SJSA1 (cell line): Measurements from ENCODE around the gene PHKG2. TPM values are rescaled to one million over a fixed set of nuclear protein-coding genes. Genes with fewer than 3 reads are reported as not detected.
"Not testable (repeated sequence)": the region's sequence is repeated elsewhere in the genome, so short reads cannot be mapped to it uniquely, and the experiment has no call there.

Experiments
- DNase-seq, 2 experiments: peaks; one replicate each; pipeline ENCODE4 v3.0.0-alpha.2; 2015 to 2020; ENCODE audit warnings: low spot score in 2 of 2, low read depth in 1 of 2
- H3K27ac ChIP-seq: fragments of 250-450 bp; sonication (Bioruptor Pico); 2 replicates; pipeline ENCODE4 v1.5.1; 2020; ENCODE audit warnings: mild to moderate bottlenecking, moderate library complexity
- H3K27me3 ChIP-seq: fragments of 250-450 bp; sonication (Bioruptor Pico); replicated peaks from 2 replicates; pipeline ENCODE4 v1.5.1; 2020; ENCODE audit warnings: mild to moderate bottlenecking, moderate library complexity
- H3K36me3 ChIP-seq: fragments of 250-450 bp; sonication (Bioruptor Pico); 2 replicates; pipeline ENCODE4 v1.5.1; 2020; ENCODE audit warnings: mild to moderate bottlenecking
- H3K4me1 ChIP-seq: fragments of 250-450 bp; sonication (Bioruptor Pico); replicated peaks from 2 replicates; pipeline ENCODE4 v1.6.1; 2021; ENCODE audit warnings: mild to moderate bottlenecking
- H3K4me3 ChIP-seq: fragments of 250-450 bp; sonication (Bioruptor Pico); 2 replicates; pipeline ENCODE4 v1.5.1; 2020; ENCODE audit warnings: mild to moderate bottlenecking
- H3K9me3 ChIP-seq: fragments of 250-450 bp; sonication (Bioruptor Pico); replicated peaks from 2 replicates; pipeline ENCODE4 v1.5.1; 2020; ENCODE audit warnings: mild to moderate bottlenecking
- total RNA-seq: library from RNA; depleted of rRNA; stranded (reverse); fragments of >200 nt; shearing (Covaris generic); gene quantifications from 2 replicates; pipeline ENCODE4 v1.2.3, GENCODE V29; 2014; rRNA removed

Gene PHKG2, protein sequence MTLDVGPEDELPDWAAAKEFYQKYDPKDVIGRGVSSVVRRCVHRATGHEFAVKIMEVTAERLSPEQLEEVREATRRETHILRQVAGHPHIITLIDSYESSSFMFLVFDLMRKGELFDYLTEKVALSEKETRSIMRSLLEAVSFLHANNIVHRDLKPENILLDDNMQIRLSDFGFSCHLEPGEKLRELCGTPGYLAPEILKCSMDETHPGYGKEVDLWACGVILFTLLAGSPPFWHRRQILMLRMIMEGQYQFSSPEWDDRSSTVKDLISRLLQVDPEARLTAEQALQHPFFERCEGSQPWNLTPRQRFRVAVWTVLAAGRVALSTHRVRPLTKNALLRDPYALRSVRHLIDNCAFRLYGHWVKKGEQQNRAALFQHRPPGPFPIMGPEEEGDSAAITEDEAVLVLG
- total RNA-seq, result 35.3 and 39.0 TPM in 2 replicates

- Histone ChIP-seq H3K9me3 (no peaks in the 10 kb centered on the region), H3K4me1 (peaks cover 10% of the 10 kb centered on the region), H3K36me3 (peaks cover 51% of the 10 kb centered on the region), H3K4me3 (peak within 1 kb of the TSS; percentile 64), H3K27me3 (no peaks in the 10 kb centered on the region), H3K27ac (peak within 1 kb of the TSS; percentile 50)
- DNase-seq, result peak; percentile 95 to 99
Measured at GRCh38 chr16:30747799-30748633, at the start of gene PHKG2. PHKG2 (plus strand) TSS chr16:30748425; CDS start chr16:30748821, 396 bp downstream.

DNA sequence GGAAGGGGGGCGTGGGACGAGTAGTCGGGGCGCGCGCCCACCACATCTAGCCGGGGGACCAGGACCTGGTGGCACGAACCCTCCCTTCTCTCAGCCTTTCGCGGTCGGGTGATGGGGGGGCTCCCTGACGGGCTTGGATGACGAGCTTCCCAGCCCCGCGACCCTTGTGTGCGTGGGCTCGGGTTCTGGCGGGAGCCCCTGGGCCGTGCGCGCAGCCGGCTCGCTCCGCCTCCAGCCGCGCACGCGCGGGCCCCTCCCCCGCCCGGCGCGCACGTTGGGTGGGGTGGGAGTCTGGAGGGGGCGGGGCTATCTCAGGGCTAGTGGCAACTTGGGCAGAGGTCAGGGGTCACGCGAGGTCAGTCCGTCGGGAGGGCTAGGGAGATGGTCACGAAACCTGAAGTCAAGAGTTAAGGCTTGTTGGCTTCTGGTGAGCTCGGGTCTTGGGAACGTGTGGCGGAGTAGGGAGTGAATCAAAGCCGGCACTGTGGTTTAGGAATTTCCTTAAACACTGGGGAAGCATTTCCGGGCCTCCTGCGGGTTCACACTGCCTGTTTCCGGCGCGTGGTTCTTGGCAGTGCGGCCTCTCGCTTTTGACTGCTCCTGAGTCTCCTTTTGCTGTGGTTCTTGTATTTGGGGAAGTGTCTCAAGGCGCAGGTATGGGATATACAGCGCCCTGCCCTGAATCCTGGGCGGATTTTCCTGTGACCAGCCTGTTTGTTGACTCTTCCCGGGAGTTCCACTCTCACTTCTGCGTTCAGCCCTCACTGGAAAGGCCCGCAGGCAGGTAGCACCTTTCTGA lies 49.2 kb upstream of the PHKG2 start, which contains the start of gene SRCAP:
SRCAP (plus strand) TSS at position 356 of the 799 bp plus-strand sequence. CDS start 1,654 bp downstream, outside the sequence.
- peak; percentile 81 to 93 for DNase-seq
- H3K9me3 ChIP-seq, result no peaks in the 10 kb centered on the region
- H3K36me3 ChIP-seq, result peaks cover 52% of the 10 kb centered on the region
- peaks cover 13% of the 10 kb centered on the region for H3K4me1 ChIP-seq
- peak within 1 kb of the TSS; percentile 80 for H3K4me3 ChIP-seq
- H3K27ac ChIP-seq, result peak within 1 kb of the TSS; percentile 99
- no peaks in the 10 kb centered on the region for H3K27me3 ChIP-seq

GRCh38 chr16:30699615-30700099 lies 48.6 kb upstream of the PHKG2 start:
- no peak for DNase-seq
- Histone ChIP-seq H3K4me3 (peak overlapping the region; percentile 80), H3K9me3 (no peaks in the 10 kb centered on the region), H3K36me3 (peaks cover 58% of the 10 kb centered on the region), H3K27me3 (no peaks in the 10 kb centered on the region), H3K27ac (peak overlapping the region; percentile 99; the same call in 1 of the 2 replicates), H3K4me1 (peaks cover 13% of the 10 kb centered on the region)

DNA sequence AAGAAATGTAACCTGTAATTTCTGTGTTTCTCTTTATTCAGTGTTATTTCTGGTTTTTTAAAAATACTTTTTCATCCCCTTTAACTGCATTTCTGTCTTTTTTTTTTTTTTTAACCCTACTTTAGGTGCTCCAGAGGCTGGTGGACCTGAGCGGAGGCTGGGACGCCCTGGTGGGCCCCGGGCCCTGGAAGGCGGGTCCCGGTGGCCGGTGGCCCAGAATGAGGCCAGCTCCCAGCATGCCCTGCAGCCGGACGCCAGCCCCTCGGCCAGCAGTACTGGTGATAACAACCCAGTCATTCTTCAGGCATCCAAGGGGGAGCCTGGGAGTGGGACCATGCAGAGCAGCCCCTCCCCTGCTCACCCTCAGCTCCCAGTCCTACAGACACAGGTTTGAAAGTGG lies 47.7 kb upstream of the PHKG2 start:
- H3K36me3 ChIP-seq, result peaks cover 66% of the 10 kb centered on the region
- no peaks in the 10 kb centered on the region for H3K27me3 ChIP-seq
- DNase-seq, result no peak
- H3K27ac ChIP-seq, result no peak overlapping the region
- H3K9me3 ChIP-seq, result no peaks in the 10 kb centered on the region
- H3K4me3 ChIP-seq, result no peak overlapping the region
- peaks cover 13% of the 10 kb centered on the region for H3K4me1 ChIP-seq

DNA sequence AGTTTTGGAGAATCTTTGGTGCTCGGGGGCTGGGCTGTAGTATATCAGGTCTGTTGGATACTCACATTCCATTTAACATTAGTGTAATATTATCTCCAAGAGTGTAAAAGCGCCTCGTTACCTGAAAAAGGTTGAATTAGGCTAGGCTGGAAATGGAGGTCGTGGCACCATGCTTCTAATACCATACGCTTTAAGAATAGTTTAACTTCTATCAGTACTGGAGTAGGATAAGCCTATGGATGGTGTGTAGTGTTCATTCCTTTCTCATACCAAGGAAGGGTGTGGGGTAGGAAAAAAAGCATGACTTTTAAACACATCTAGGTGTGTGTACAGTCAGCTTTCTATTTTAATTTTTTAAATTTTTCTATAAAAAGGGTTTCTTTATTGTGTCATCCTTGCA lies 47.3 kb upstream of the PHKG2 start:
- Histone ChIP-seq H3K27me3 (no peaks in the 10 kb centered on the region), H3K4me1 (peaks cover 13% of the 10 kb centered on the region), H3K36me3 (peaks cover 71% of the 10 kb centered on the region), H3K9me3 (no peaks in the 10 kb centered on the region), H3K27ac (no peak overlapping the region), H3K4me3 (no peak overlapping the region)
- no peak for DNase-seq

DNA sequence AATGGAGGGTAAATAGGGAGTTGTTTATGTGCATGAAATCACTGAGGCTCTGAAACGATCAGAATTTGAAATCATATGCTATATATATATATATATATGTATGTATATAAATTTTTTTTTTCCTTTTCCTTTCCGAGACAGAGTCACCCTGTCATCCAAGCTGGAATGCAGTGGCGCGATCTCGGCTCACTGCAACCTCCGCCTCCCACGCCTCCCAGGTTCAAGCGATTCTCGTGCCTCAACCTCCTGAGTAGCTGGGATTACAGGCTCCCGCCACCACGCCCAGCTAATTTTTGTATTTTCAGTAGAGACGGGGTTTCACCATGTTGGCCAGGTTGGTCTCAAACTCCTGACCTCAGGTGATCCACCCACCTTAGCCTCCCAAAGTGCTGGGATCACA lies 45.2 kb upstream of the PHKG2 start:
- H3K4me1 ChIP-seq, H3K27ac ChIP-seq, H3K27me3 ChIP-seq, H3K4me3 ChIP-seq, H3K9me3 ChIP-seq, DNase-seq: not testable (repeated sequence)
- H3K36me3 ChIP-seq, result peaks cover 91% of the 10 kb centered on the region

- peaks cover 93% of the 10 kb centered on the region for H3K36me3 ChIP-seq
- no peak overlapping the region for H3K4me3 ChIP-seq
- H3K27ac ChIP-seq, result no peak overlapping the region
- no peaks in the 10 kb centered on the region for H3K9me3 ChIP-seq
- peaks cover 8% of the 10 kb centered on the region for H3K4me1 ChIP-seq
- no peak for DNase-seq
- no peaks in the 10 kb centered on the region for H3K27me3 ChIP-seq
Measured at GRCh38 chr16:30703971-30704370, 44.3 kb upstream of the PHKG2 start.

DNA sequence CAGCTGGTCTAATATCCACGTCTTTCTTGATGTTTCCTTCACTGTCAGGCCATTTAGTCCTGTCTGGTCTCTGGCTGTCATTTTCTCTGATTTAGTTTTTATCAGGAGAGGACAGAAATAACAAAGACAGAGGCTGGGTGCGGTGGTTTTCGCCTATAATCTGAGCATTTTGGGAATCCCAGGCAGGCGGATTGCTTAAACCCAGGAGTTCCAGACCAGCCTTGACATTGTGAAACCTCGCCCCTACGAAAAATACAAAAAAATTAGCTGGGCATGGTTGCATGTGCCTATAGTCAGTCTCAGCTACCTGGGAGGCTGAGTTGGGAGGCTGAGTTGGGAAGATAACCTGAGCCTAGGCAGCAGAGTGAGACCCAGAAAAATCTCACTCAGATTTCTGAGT lies 42.2 kb upstream of the PHKG2 start:
- no peaks in the 10 kb centered on the region for H3K4me1 ChIP-seq
- DNase-seq, result no peak
- H3K27ac ChIP-seq, result no peak overlapping the region
- no peaks in the 10 kb centered on the region for H3K27me3 ChIP-seq
- no peak overlapping the region for H3K4me3 ChIP-seq
- H3K9me3 ChIP-seq, result no peaks in the 10 kb centered on the region
- H3K36me3 ChIP-seq, result peaks cover 95% of the 10 kb centered on the region

DNA sequence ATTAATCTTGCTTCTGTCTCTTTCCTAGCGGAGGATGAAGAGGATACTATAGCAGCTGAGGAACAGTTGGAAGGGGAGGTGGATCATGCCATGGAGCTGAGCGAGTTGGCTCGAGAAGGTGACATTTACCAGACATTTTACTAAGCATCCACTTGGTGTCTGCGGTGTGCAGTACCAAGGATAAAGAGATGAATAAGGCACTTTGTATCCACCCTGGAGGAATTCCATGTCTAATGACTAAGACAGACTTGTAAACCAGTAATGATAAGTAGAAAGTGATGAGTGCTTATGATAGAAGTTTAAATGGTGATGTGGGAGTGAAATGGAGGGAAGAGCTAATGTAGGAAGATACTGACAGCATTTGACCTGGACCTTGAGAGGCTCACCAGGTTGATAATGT lies 37.3 kb upstream of the PHKG2 start:
- Histone ChIP-seq H3K4me1 (no peaks in the 10 kb centered on the region), H3K4me3 (no peak overlapping the region), H3K27me3 (no peaks in the 10 kb centered on the region), H3K27ac (no peak overlapping the region), H3K9me3 (no peaks in the 10 kb centered on the region), H3K36me3 (peaks cover 100% of the 10 kb centered on the region)
- no peak for DNase-seq

GRCh38 chr16:30711712-30712111 lies 36.5 kb upstream of the PHKG2 start:
- H3K9me3 ChIP-seq, result no peaks in the 10 kb centered on the region
- no peaks in the 10 kb centered on the region for H3K4me1 ChIP-seq
- H3K36me3 ChIP-seq, result peaks cover 100% of the 10 kb centered on the region
- no peaks in the 10 kb centered on the region for H3K27me3 ChIP-seq
- H3K4me3 ChIP-seq, result no peak overlapping the region
- no peak for DNase-seq
- H3K27ac ChIP-seq, result no peak overlapping the region

DNA sequence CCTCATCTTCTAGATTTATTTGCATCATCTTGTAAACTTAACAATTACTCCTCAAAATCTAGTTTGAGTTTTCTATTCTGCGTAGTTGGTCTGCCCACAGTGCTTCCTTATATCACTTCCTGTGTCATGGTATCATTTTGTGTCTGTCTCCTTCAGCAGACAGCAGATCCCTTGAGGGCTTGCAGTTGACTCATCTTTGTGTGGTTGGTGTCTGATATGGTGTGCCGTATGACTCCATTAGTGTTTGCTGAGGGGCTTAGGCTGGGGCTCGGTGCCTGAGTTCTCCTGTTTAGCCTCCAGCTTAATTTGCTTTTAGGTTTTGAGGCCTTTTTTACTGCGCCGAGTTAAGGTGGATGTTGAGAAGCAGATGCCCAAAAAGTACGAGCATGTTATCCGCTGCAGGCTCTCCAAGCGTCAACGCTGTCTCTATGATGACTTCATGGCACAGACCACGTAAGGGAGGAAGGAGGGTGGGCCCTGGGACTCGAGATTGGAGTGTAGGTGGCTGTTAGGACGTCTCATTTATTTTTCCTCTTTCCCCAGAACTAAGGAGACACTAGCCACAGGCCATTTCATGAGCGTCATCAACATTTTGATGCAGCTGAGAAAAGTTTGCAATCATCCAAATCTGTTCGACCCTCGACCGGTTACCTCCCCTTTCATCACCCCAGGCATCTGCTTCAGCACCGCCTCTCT lies 32.3 kb upstream of the PHKG2 start:
- H3K4me1 ChIP-seq, result no peaks in the 10 kb centered on the region
- no peaks in the 10 kb centered on the region for H3K9me3 ChIP-seq
- no peak for DNase-seq
- no peaks in the 10 kb centered on the region for H3K27me3 ChIP-seq
- peaks cover 96% of the 10 kb centered on the region for H3K36me3 ChIP-seq
- no peak overlapping the region for H3K4me3 ChIP-seq
- H3K27ac ChIP-seq, result no peak overlapping the region

DNA sequence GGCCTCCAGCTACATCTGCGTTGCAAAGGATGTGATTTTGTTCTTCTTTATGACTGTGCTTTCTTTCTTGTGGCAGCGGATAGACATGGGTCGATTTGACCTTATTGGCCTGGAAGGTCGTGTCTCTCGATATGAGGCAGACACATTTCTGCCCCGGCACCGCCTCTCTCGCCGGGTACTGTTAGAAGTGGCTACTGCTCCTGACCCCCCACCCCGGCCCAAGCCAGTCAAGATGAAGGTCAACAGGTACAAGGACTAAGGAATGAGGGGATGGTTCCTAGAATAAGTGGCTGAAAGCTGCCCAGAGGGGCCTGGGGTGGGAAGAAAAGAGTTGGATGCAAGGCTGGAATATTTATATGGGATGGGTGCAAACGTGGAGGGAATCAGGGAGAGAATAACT lies 28.1 kb upstream of the PHKG2 start:
- Histone ChIP-seq H3K36me3 (peaks cover 96% of the 10 kb centered on the region), H3K4me3 (no peak overlapping the region), H3K27me3 (no peaks in the 10 kb centered on the region), H3K9me3 (no peaks in the 10 kb centered on the region), H3K27ac (no peak overlapping the region), H3K4me1 (no peaks in the 10 kb centered on the region)
- DNase-seq, result no peak

- Histone ChIP-seq H3K4me3 (no peak overlapping the region), H3K9me3 (no peaks in the 10 kb centered on the region), H3K27ac (no peak overlapping the region), H3K4me1 (no peaks in the 10 kb centered on the region), H3K27me3 (no peaks in the 10 kb centered on the region), H3K36me3 (peaks cover 96% of the 10 kb centered on the region)
- DNase-seq, result no peak
Measured at GRCh38 chr16:30720694-30721093, 27.5 kb upstream of the PHKG2 start.
